Transverse colon (tissue), 4 donors: ENCODE data around the gene MAPKAP1.

ENCODE experiments used
- EP300 ChIP-seq: sonication (generic); formaldehyde crosslinking; IDR thresholded peaks from one replicate; pipeline ENCODE4 v1.6.1; 2017; ENCODE audit warnings: antibody characterized with exemption, low read depth
- POLR2AphosphoS5 ChIP-seq, 3 donors: sonication (generic); formaldehyde crosslinking; IDR thresholded peaks; one replicate each; pipeline ENCODE4 v1.6.1; 2016; ENCODE audit warnings: antibody characterized with exemption in 3 of 3
- TF ChIP-seq, protein P1 (sequence below), 5 experiments: fragments of 200-600 bp in 3 of 5; fragments of 450-650 bp in 2 of 5; sonication (generic) in 3 of 5; IDR thresholded peaks; 1 replicate in 2 of 5; 2 replicates in 3 of 5; pipeline ENCODE4 v1.5.1; 2016 to 2017; ENCODE audit warnings: antibody characterized with exemption in 5 of 5, inconsistent platforms in 3 of 5, mild to moderate bottlenecking in 2 of 5, moderate library complexity in 1 of 5

DNA sequence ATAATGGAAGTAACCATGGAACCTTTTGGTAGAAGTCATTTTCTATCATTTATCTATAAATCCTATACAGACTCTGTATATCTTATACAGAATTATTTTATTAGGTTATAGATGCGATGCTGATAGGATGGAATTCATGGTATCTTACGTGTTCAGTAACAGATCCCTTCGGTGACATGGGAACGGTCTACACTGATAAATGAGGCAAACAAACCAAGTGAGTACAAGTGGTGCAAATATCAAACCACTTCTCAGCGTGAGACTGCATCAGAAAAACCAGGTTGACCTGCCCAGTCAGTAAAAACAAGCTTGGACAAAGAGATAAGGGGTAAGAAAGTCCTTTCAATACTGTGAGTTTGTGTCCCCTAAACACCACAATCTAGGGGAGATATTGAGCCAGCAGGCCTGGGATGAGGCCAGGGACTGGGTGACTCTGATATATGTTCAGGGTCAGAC lies 229.9 kb downstream of the MAPKAP1 start:
- TF ChIP-seq, protein P1, sequence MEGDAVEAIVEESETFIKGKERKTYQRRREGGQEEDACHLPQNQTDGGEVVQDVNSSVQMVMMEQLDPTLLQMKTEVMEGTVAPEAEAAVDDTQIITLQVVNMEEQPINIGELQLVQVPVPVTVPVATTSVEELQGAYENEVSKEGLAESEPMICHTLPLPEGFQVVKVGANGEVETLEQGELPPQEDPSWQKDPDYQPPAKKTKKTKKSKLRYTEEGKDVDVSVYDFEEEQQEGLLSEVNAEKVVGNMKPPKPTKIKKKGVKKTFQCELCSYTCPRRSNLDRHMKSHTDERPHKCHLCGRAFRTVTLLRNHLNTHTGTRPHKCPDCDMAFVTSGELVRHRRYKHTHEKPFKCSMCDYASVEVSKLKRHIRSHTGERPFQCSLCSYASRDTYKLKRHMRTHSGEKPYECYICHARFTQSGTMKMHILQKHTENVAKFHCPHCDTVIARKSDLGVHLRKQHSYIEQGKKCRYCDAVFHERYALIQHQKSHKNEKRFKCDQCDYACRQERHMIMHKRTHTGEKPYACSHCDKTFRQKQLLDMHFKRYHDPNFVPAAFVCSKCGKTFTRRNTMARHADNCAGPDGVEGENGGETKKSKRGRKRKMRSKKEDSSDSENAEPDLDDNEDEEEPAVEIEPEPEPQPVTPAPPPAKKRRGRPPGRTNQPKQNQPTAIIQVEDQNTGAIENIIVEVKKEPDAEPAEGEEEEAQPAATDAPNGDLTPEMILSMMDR (IDR thresholded peaks at IDR 0.05): no peak
- no peak for TF ChIP-seq EP300
- TF ChIP-seq POLR2AphosphoS5 (IDR thresholded peaks at IDR 0.05): no peak
